Limb (tissue), 2 donors: ENCODE measurements around the gene GTPBP3.

Experiments
- DNase-seq, 2 donors: peaks; one replicate each; pipeline ENCODE4 v3.0.0-alpha.2; 2016; ENCODE audit errors: extremely low spot score in 2 of 2

GTPBP3 gene

DNA sequence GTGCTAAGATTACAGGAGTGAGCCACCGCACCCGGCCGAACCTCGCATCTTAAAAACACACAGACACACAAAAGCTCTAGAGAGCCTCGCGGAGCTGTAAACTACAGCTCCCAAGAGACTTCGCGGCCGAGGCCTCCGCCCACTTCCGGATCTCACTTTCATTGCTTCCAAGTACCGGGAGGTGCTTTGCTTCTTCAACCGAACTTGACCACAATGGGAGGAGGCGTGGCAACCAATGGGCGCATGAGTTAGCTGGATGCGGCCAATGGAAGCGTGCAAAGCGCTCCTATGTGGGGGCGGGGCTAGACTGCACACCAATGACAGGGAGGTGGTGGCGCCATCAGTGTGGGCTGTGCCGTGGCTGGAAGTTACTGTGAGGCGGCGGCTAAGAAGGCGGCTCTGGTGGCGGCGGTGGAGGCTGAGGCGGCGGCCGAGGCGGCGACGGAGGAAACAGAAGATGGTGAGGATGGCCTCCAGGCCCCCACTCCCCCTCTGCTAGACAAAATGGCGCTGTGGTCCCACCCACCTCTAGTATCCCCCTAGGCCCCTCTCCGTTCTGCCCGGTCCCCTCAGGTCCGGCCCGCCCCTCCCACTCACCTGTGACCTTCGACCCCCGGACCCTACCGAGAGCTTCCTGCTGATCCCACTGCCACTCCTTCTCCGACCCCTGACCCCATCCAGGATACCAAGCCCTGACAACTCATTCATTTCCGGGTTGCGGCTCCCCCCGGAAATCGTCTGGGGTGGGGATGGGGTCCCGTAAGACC, 28.0 kb upstream of the GTPBP3 start, which contains the start of gene DDA1:
DDA1 (plus strand) TSS at position 366 of the 767 bp plus-strand sequence; CDS start at position 458, 92 bp downstream.
- peak; percentile 97 to 100 for DNase-seq

- DNase-seq, result no peak
These were observed 27.3 kb upstream of the GTPBP3 start for GRCh38 chr19:17309965-17310461.

DNA sequence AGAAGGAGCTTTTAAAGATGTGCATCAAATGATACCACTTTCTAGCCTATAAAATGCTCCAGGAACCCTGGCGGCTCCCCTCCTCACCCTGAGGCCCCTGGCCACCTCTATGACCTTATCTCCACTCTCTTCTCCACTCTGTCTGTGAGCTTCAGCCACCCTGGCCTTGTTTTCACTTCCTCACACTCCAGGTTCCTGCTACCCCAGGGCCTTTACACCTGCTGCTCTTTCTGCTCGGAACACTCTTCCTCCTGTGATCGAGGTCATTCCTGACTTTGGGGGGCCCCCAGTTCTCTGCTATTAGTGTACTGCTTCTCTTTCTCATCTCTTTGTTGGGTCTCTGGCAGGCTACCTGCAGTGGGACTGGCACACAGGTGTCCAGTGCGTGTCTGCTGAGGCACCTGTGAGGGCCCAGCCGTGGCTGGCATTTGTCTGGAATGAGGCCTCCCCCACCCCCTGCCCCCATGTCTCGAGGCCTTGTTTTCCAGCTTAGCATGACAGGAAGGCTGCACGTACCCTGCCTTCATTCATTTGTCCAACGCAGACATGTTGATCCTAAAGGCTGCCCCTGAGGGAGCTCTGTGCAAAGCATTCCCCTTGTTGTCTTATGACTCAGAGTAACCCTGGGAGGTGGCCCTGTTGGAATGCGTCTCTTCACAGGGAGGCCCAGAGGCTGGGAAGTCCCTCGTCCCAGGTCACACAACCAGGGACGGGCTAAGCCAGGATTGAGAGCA, 25.7 kb upstream of the GTPBP3 start:
- DNase-seq, result no peak

DNA sequence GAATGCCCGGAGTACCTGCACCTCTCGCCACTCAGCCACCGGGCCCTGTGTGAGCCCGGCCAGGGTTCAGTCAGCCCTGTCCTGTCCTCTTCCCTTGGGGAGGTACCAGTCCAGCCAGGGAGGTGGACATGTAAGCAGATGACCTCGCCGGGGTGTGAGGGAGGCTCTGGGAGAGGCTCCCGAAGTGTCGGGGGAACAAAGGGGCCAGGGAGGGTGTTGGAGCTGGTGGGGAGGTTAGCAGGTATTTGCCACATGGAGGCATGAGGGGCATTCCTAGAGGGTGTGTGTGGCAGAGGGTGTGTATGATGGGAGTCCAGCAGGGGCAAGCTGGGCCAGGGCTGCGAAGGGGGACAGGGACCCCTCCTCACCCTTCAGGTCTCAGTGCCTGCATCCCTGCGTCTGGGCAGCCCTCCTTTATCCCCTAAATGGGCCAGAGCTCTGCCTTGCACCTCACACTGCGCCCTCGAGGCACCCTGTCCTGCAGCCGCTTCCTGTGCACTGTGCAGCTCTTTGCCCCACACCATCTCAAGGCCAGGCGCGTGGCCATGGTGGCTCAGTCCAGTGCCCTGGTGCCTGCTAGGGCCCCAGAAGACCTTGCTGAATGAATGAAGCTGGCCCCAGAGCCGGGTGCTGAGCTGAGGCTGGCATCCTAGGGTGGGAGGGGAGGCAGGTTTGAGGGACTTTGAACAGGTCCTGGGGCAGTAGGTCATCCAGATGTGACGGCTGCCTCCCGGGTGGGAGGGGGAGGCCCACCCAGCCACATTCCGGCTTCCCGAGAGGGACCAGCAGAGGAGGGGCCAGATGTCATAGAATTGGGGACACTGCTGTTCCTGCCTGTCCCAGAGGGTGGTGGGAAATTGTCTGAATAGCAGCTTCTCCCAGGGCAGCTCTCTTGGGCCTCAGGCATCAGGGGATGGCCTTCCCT, 24.9 kb upstream of the GTPBP3 start:
- DNase-seq, result no peak

DNA sequence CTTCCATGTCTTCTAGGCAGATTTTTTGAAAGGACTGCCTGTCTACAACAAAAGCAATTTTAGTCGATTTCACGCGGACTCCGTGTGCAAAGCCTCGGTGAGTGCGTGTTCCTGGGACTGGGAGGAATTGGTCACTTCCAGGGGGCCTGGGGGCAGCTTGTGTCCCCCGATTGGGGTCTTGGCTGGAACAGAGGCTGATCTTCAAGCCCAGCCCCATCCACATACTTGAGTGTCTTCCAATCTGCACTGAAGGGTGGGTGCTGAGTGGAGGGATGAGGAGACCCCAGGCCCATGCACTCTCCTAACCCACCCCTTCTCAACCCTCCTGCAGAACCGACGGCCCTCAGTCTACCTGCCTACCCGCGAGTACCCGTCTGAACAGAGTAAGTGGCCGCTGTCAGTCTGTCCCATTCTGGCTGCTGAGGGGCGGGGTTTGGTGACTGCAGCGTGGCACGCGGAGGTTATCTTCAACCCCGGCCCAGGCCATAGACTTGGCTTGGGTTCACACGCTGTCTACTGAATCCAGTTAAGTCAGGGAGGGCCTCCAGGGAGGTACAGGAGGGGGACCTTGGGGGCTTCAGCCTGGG, 23.3 kb upstream of the GTPBP3 start:
- DNase-seq, result no peak

DNA sequence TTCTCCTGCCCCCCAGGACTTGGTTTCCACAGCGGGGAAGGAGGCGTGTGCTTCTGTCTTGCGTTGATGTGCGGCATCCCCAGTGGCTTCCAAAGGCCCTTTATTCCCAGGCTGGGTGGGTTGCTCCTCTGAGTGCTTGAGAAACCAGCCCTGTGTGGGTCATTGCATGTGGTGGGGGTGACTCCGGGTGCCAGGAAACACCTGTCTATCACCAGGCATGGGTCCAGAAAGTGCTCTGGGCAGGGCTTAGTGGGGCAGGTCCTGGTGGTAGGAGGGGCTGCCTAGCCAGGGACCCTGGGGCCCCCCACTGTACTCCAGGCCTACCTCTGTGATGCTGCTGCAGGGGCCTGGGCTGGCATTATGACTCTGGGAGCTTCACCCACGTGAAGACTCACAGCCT, 18.4 kb upstream of the GTPBP3 start:
- DNase-seq, result no peak

GRCh38 chr19:17319473-17320238, 17.7 kb upstream of the GTPBP3 start:
- DNase-seq, result no peak

DNA sequence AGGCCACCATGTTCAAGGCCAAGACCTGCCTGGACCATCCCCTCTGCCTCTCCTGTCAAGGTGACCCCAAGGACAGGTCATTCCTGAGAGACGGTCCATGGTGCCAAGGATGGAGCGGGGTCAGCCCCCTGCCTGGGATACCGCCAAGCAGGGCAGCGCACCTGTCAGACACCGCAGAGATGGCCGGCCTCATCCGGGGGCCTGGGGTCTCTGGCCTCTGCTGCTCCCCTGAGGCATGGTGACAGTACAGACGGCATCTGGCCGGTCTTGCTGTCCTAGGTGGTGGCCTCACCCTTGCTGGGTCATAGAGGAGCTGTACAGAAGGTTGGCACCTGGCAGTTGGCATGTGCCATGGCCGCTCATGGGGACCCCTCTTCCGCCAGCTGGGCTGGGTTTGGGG, 16.9 kb upstream of the GTPBP3 start:
- DNase-seq, result no peak

GRCh38 chr19:17321655-17322489, 15.5 kb upstream of the GTPBP3 start:
- no peak for DNase-seq

DNA sequence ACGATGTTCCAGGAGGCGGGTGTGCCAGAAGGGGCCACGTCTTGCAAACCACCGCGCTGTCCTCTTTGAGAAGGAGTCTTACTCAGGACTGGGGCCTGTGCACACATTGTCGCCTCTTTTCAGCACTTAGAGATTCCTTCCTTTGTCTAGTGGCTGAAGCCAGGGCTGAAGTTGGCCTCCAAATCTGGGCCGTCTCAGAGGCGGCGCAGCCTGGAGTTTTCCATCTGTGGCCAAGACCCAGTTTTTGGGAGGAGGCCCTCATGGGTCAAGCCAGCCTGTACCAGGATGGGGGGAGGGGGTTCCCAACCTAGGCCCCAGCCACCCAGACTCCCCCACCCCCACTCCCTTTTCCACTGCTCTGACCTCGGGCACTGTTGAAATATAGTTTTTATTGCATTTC, 14.5 kb upstream of the GTPBP3 start:
- no peak for DNase-seq

GRCh38 chr19:17323300-17323963, 13.9 kb upstream of the GTPBP3 start:
- DNase-seq, result peak in 1 of 2 donors; percentile 41

- no peak for DNase-seq
These were observed 13.4 kb upstream of the GTPBP3 start for GRCh38 chr19:17323964-17324332.

DNA sequence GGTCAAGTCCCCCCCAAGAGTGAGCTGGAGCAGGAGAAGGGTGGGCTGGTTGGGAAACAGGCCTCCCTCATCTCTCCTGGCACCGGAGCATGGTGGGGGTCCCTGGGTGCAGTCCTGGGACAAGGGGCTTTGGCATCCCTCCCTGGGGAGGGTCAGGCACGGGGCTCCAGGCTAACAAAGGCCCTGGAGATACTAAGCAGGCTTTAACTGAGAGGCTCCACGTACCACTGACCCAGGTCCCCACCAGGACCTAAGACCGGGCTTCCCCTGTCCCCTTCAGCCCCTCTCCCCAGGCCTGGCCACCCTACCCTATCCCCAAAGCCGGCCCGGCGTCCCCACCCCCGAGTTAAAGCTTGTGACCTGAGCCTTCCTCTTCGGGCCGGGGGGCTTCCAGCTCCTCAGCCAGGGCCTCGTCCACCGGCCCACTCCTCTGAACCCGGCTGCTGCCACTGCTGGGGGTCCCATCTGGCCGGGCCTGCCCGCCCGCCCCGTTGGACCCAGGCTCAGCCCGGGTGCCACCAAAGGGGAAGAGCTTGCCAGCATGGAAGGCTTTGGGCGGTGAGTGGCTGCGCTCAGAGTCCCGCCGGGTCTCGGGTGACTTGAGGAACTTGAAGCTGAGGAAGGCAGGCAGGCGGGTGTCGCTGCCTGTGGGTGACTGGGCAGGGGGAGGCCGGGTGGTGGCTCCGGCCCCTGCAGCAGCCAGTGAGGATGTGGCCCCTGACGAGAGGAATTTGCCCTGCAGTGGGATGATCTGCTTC, 12.8 kb upstream of the GTPBP3 start:
- peak in 1 of 2 donors; percentile 31 for DNase-seq

- peak in 1 of 2 donors; percentile 29 for DNase-seq
These were observed 12.2 kb upstream of the GTPBP3 start for GRCh38 chr19:17325133-17325532.

GRCh38 chr19:17325881-17326594, 11.3 kb upstream of the GTPBP3 start:
- DNase-seq, result no peak

- DNase-seq, result no peak
These were observed 10.8 kb upstream of the GTPBP3 start for GRCh38 chr19:17326595-17326966.

DNA sequence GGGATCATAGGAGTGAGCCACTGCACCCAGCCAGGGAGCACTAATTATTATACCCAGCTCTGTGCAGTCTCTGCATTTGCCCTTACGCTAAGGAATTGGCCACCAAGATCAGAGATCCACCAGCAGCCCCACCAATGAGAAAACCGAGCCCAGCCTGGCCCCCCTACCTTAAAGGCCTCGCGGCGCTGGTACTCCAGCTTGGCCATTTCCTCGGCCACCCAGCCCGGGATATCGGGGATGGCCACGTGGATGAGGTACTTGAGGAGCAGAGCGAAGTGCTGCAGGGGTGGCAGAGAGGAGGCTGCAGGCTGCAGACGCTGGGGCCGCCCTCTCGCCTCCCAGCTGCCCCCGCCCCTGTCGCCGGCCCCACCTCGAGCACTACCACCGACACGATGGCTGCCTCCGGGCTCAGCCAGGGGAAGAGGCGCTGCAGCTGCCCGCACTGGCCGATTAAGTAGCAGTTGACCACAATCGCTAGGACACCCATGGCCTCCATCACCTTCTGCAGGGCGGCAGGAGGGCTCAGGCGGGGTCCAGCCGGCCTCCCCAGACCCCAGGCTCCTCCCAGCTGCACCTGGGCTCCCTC, 10.2 kb upstream of the GTPBP3 start:
- no peak for DNase-seq
